ENCODE results near the gene THSD4.

THSD4 gene

DNA sequence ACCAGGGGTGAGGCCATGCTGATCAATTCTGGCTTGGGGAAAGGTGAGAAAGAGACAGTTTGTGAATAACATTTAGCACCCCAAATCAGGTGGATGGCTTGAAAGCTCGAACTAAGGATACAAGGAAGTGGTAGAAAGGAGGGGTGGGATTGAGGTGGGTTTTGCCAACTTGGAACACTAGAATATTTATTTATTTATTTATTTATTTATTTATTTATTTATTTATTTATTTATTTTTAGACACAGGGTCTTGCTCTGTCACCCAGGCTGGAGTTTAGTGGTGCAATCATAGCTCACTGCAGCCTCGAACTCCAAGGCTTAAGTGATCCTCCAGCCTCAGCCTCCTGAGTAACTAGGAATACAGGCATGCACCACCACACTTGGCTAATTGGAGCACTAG lies 31.0 kb upstream of the THSD4 start:
- no peak for DNase-seq (ENCODE audit: low read depth)
- no peaks in the 10 kb centered on the region for H3K36me3 ChIP-seq (ENCODE audit: control insufficient read depth, insufficient read depth, low read length, severe bottlenecking)
- H3K27me3 ChIP-seq (replicated peaks; ENCODE audit: control insufficient read depth, insufficient read depth, low read length): no peaks in the 10 kb centered on the region
- H3K9ac ChIP-seq (ENCODE audit: low read length): no peak overlapping the region
- peaks cover 22% of the 10 kb centered on the region for H3K9me3 ChIP-seq (ENCODE audit: control insufficient read depth, low read length)
- no peak overlapping the region for H3K4me3 ChIP-seq (ENCODE audit: low read length)
- H3K4me1 ChIP-seq (ENCODE audit: control insufficient read depth, insufficient read depth, low read length): peaks cover 34% of the 10 kb centered on the region

DNA sequence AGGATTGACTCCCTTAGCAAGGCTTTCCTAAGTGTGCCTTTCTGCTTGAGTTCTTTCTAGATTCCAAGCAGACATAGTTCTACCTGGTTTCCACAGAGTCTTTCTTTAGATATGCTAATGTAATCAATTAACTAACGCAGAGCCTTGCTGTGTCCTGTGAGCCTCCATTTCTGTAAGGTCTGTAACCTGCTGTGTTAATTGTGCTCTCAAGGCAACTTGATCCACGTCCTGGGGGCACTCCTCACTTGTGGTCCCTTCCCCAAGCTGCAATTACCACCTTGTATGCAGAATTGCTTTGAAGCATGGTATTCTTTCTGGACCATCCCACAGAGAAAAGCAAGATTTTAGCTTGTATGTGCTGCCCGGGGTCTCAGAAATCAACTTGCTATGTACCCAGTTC lies 29.5 kb upstream of the THSD4 start:
- H3K27me3 ChIP-seq (replicated peaks; ENCODE audit: control insufficient read depth, insufficient read depth, low read length): no peaks in the 10 kb centered on the region
- peaks cover 22% of the 10 kb centered on the region for H3K9me3 ChIP-seq (ENCODE audit: control insufficient read depth, low read length)
- no peak overlapping the region for H3K4me3 ChIP-seq (ENCODE audit: low read length)
- H3K4me1 ChIP-seq (ENCODE audit: control insufficient read depth, insufficient read depth, low read length): peaks cover 19% of the 10 kb centered on the region
- no peak overlapping the region for H3K9ac ChIP-seq (ENCODE audit: low read length)
- H3K36me3 ChIP-seq (ENCODE audit: control insufficient read depth, insufficient read depth, low read length, severe bottlenecking): no peaks in the 10 kb centered on the region
- no peak for DNase-seq (ENCODE audit: low read depth)

DNA sequence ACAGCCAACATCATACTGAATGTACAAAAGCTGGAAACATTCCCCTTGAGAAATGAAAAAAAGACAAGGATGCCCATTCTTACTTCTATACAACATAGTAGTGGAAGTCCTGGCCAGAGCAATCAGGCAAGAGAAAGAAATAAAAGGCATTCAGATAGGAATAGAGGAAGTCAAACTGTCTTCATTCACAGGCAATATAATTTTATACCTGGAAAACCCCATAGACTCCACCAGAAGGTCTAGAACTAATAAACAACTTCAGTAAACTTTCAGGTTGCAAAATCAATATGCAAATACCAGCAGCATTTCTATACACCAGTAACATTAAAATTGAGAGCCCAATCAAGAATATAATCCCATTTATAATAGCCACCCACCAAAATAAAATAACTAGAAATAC lies 27.1 kb upstream of the THSD4 start:
- no peak for DNase-seq (ENCODE audit: low read depth)
- Histone ChIP-seq H3K9ac (ENCODE audit: low read length) (no peak overlapping the region), H3K4me3 (ENCODE audit: low read length) (no peak overlapping the region), H3K27me3 (replicated peaks; ENCODE audit: control insufficient read depth, insufficient read depth, low read length) (no peaks in the 10 kb centered on the region), H3K4me1 (ENCODE audit: control insufficient read depth, insufficient read depth, low read length) (peaks cover 5% of the 10 kb centered on the region), H3K36me3 (ENCODE audit: control insufficient read depth, insufficient read depth, low read length, severe bottlenecking) (no peaks in the 10 kb centered on the region), H3K9me3 (ENCODE audit: control insufficient read depth, low read length) (peaks cover 22% of the 10 kb centered on the region)

DNA sequence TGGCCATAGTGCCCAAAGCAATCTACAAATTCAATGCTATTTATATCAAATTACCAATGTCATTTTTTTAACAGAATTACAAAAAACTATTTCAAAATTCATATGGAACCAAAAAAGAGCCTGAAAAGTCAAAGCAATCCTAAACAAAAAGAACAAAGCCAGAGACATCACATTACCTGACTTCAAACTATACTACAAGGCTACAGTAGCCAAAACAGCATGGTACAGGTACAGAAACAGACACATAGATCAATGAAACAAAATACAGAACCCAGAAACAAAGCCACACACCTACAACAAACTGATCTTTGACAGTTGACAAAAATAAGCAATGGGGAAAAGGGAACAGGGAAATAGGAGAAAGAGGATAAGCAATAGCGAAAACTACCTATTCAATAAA lies 26.6 kb upstream of the THSD4 start:
- H3K27me3 ChIP-seq (replicated peaks; ENCODE audit: control insufficient read depth, insufficient read depth, low read length): no peaks in the 10 kb centered on the region

DNA sequence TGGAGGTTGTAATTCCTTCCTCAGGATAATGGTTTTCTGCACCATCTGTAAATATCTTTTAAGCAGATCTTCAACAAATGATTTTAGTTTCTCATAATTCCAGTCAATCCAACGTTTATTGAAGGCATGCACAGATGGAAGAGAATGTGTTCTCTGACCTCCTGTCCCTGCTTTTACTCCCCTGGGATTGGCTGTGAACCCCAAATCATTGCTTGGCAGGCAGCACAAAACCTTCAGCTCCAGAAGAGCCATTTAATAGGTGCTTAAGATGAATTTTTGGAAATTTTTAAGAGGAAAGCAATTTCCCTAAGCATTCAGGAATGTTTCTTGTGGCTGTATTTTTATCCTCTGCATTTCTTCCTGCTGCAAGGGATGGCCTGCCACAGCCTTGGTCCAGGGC lies 25.5 kb upstream of the THSD4 start:
- Histone ChIP-seq H3K9ac (ENCODE audit: low read length) (no peak overlapping the region), H3K4me1 (ENCODE audit: control insufficient read depth, insufficient read depth, low read length) (no peaks in the 10 kb centered on the region), H3K4me3 (ENCODE audit: low read length) (no peak overlapping the region), H3K36me3 (ENCODE audit: control insufficient read depth, insufficient read depth, low read length, severe bottlenecking) (no peaks in the 10 kb centered on the region), H3K9me3 (ENCODE audit: control insufficient read depth, low read length) (peaks cover 22% of the 10 kb centered on the region), H3K27me3 (replicated peaks; ENCODE audit: control insufficient read depth, insufficient read depth, low read length) (no peaks in the 10 kb centered on the region)
- DNase-seq (ENCODE audit: low read depth): no peak

More for the DNA sequence above, 26.6 kb upstream of the THSD4 start:
- Histone ChIP-seq H3K9ac (ENCODE audit: low read length) (no peak overlapping the region), H3K4me1 (ENCODE audit: control insufficient read depth, insufficient read depth, low read length) (peaks cover under 1% of the 10 kb centered on the region), H3K9me3 (ENCODE audit: control insufficient read depth, low read length) (peaks cover 22% of the 10 kb centered on the region), H3K4me3 (ENCODE audit: low read length) (no peak overlapping the region), H3K36me3 (ENCODE audit: control insufficient read depth, insufficient read depth, low read length, severe bottlenecking) (no peaks in the 10 kb centered on the region)
- no peak for DNase-seq (ENCODE audit: low read depth)

DNA sequence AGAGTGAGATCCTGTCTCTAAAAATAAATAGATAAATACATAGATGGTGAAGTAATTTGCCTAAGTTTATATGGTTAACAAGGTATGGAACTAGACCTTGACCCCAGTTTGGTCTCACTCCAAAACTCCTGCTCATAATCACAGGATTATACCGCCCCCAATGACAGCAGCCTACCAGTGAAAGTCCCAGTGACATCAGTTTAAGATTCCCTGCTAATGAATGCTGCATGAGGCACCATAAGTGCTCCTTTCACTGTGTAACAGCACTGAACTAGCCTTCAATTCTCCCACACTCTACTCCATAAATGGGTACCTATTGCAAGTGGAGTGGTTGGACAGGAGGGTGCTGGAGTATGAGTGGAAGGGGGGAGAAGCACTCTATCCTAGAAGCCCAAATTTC lies 23.7 kb upstream of the THSD4 start:
- Histone ChIP-seq H3K9ac (ENCODE audit: low read length) (no peak overlapping the region), H3K27me3 (replicated peaks; ENCODE audit: control insufficient read depth, insufficient read depth, low read length) (no peaks in the 10 kb centered on the region), H3K4me1 (ENCODE audit: control insufficient read depth, insufficient read depth, low read length) (no peaks in the 10 kb centered on the region), H3K9me3 (ENCODE audit: control insufficient read depth, low read length) (peaks cover 21% of the 10 kb centered on the region), H3K4me3 (ENCODE audit: low read length) (no peak overlapping the region), H3K36me3 (ENCODE audit: control insufficient read depth, insufficient read depth, low read length, severe bottlenecking) (no peaks in the 10 kb centered on the region)
- no peak for DNase-seq (ENCODE audit: low read depth)

DNA sequence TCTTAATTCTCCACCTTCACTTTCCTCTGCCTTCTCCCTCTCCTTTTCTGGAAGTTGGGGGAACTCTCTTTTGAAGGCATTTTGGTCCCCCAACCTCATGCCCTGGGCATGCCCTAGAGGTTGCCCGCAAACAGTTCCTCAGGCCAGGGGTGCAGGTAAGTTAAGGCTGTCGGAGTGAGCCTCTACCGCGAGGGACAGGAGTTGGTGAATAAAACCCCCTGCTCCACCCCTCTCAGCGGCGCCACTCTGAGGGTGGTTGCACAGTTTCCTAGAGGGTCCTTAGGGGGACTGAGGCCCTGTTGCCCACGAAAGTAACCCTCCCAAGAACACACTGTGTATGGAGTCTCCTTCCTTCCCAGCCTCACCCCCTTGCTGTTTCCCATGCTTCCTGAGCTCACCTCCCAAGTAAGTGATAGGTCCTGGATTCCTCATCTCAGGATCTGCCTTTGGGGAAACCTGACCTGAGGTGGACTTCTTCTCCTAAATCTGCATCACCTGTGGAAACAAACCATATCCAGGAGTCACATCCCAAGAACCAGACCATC lies 23.1 kb upstream of the THSD4 start:
- H3K9me3 ChIP-seq (ENCODE audit: control insufficient read depth, low read length): peaks cover 16% of the 10 kb centered on the region
- no peaks in the 10 kb centered on the region for H3K4me1 ChIP-seq (ENCODE audit: control insufficient read depth, insufficient read depth, low read length)
- H3K4me3 ChIP-seq (ENCODE audit: low read length): no peak overlapping the region
- H3K27me3 ChIP-seq (replicated peaks; ENCODE audit: control insufficient read depth, insufficient read depth, low read length): no peaks in the 10 kb centered on the region
- no peaks in the 10 kb centered on the region for H3K36me3 ChIP-seq (ENCODE audit: control insufficient read depth, insufficient read depth, low read length, severe bottlenecking)
- no peak for DNase-seq (ENCODE audit: low read depth)
- no peak overlapping the region for H3K9ac ChIP-seq (ENCODE audit: low read length)

DNA sequence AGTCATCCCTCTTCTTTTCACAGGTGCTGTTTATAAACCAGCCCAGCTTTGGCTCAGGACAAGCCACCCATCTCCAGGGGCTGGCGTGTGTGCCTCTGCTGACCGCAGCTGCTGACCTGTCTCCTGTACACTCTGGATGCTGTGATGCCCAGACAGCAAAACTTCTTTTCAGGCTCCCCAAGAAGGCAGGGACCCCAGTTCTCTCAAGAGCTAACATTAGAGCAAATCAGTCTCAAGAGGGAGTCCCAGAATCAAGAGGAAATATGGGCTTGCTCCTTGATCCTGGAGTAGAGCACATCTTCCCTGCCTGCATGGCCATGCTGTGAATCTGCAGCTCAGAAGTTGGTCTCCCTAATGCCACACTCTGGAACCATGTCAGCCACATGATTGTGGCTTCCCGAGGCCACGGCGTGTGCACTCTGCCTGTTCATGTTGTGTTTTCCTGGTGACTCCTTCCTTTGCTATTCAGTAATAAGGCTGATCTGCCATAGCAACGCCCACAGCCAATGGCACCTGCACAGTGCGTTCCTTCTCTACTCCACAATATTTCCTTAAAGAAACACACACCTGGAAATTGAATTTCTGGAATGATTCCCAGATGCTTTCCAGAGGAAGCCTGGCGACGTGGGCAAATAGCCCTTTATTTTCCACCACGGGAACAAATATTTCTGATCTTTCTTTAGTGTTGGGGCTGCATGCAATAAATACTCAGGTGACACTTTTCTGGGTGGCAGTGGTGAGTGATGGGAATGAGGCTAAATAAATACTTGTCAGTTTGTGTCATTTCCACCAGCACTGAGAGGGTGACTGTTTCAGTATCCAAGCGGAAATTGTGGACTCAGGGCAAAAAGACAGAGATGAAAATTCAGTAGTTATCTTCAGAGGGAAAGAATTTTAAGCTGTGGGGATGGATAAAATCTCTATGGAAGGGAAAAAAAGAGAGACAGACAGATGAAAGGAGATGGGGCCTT lies 21.9 kb upstream of the THSD4 start:
- Histone ChIP-seq H3K4me1 (ENCODE audit: control insufficient read depth, insufficient read depth, low read length) (no peaks in the 10 kb centered on the region), H3K9me3 (ENCODE audit: control insufficient read depth, low read length) (peaks cover 8% of the 10 kb centered on the region), H3K27me3 (replicated peaks; ENCODE audit: control insufficient read depth, insufficient read depth, low read length) (no peaks in the 10 kb centered on the region), H3K36me3 (ENCODE audit: control insufficient read depth, insufficient read depth, low read length, severe bottlenecking) (no peaks in the 10 kb centered on the region), H3K9ac (ENCODE audit: low read length) (no peak overlapping the region), H3K4me3 (ENCODE audit: low read length) (no peak overlapping the region)
- peak; percentile 56 for DNase-seq (ENCODE audit: low read depth)

DNA sequence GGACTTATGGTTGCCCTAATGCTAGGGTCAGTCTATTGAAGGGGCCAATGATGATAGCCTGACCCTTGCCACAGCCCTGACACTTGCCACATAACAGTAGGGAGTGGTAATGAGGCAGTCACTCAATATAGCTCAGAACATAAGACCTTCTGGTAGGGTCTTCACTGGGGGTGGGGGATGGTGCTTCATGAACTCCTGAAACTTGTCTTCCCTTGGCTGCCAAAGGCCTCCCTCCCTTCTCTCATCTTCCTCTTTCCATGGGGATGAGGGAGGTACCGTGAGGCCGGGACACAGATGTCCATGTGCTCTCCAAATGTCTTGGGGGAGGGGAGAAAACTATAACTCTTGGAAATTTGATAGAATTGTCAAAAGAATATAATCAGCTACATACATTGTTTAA lies 21.1 kb upstream of the THSD4 start:
- no peaks in the 10 kb centered on the region for H3K4me1 ChIP-seq (ENCODE audit: control insufficient read depth, insufficient read depth, low read length)
- no peak overlapping the region for H3K9ac ChIP-seq (ENCODE audit: low read length)
- no peak overlapping the region for H3K4me3 ChIP-seq (ENCODE audit: low read length)
- no peaks in the 10 kb centered on the region for H3K36me3 ChIP-seq (ENCODE audit: control insufficient read depth, insufficient read depth, low read length, severe bottlenecking)
- no peaks in the 10 kb centered on the region for H3K27me3 ChIP-seq (replicated peaks; ENCODE audit: control insufficient read depth, insufficient read depth, low read length)
- peaks cover under 1% of the 10 kb centered on the region for H3K9me3 ChIP-seq (ENCODE audit: control insufficient read depth, low read length)
- DNase-seq (ENCODE audit: low read depth): no peak

DNA sequence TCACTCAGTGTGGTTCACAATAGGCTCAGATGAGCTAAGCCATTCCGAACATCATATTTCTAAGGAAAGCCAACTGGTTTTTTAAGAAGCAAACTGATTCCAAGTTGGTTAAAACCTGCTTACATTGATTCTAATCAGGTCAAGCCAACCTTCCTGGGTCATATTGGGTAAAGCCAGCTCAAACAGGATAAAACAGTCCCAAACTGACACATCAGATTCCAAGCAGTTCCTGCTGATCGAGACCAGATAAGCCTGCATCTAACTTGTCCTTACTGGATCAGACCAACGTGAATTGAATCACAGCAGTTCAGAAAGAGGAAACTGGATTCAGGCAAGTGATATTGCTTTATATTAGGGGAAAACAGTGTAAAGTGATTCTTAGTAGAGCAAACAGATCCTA lies 18.6 kb upstream of the THSD4 start:
- Histone ChIP-seq H3K4me1 (ENCODE audit: control insufficient read depth, insufficient read depth, low read length) (no peaks in the 10 kb centered on the region), H3K9ac (ENCODE audit: low read length) (no peak overlapping the region), H3K9me3 (ENCODE audit: control insufficient read depth, low read length) (no peaks in the 10 kb centered on the region), H3K36me3 (ENCODE audit: control insufficient read depth, insufficient read depth, low read length, severe bottlenecking) (no peaks in the 10 kb centered on the region), H3K27me3 (replicated peaks; ENCODE audit: control insufficient read depth, insufficient read depth, low read length) (no peaks in the 10 kb centered on the region), H3K4me3 (ENCODE audit: low read length) (no peak overlapping the region)
- DNase-seq (ENCODE audit: low read depth): peak; percentile 23

DNA sequence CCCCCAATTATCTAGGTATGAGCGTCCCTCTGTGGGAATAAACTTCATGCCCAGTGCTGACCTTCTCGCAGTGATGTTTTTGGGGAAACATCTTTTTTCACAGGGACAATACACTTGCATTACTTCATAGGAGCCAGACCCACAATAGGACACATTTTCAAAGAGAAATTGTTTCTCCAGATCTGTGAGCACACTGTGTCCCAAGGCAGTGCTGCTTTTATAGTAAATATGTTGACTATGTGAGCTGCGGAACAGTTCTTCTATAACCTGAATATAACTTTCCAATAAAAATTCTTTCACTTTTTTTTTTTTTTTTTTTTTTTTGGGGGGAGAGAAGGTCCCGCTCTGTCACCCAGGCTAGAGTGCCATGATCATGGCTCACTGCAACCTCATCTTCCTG lies 17.4 kb upstream of the THSD4 start:
- Histone ChIP-seq H3K4me1 (ENCODE audit: control insufficient read depth, insufficient read depth, low read length) (no peaks in the 10 kb centered on the region), H3K4me3 (ENCODE audit: low read length) (no peak overlapping the region), H3K27me3 (replicated peaks; ENCODE audit: control insufficient read depth, insufficient read depth, low read length) (no peaks in the 10 kb centered on the region), H3K9me3 (ENCODE audit: control insufficient read depth, low read length) (no peaks in the 10 kb centered on the region), H3K36me3 (ENCODE audit: control insufficient read depth, insufficient read depth, low read length, severe bottlenecking) (no peaks in the 10 kb centered on the region), H3K9ac (ENCODE audit: low read length) (no peak overlapping the region)
- no peak for DNase-seq (ENCODE audit: low read depth)

All from adipocyte (in vitro differentiated cells).